K562 (cell line): ENCODE measurements around the gene RNU6-9. TPM values are rescaled to one million over a fixed set of nuclear protein-coding genes. Genes with fewer than 3 reads are reported as not detected.

ENCODE experiments used
- AFF4 ChIP-seq: sonication (generic); formaldehyde crosslinking; IDR thresholded peaks from 2 replicates; pipeline ENCODE4 v1.8.0; 2023; ENCODE audit warnings: mild to moderate bottlenecking, missing genetic modification reagents
- CCAR2 ChIP-seq: fragments of 200-400 bp; formaldehyde crosslinking; IDR thresholded peaks from 2 replicates; pipeline ENCODE4 v1.6.1; 2017; ENCODE audit warnings: mild to moderate bottlenecking, low read depth, low read length
- CREM ChIP-seq: IDR thresholded peaks from 2 replicates; pipeline ENCODE4 v1.6.1; 2014; ENCODE audit warnings: antibody characterized with exemption, low read depth
- E2F4 ChIP-seq: sonication (generic); formaldehyde crosslinking; IDR thresholded peaks from 2 replicates; pipeline ENCODE4 v1.8.0; 2022; ENCODE audit warnings: mild to moderate bottlenecking, low read depth, missing genetic modification reagents
- FOXK2 ChIP-seq, 2 experiments: fragments of 450-650 bp; IDR thresholded peaks in 1 of 2; conservative IDR thresholded peaks in 1 of 2; 2 replicates each; pipeline ENCODE4 v1.6.1; 2016; ENCODE audit warnings: low read depth in 2 of 2, mild to moderate bottlenecking in 1 of 2
- GABPA ChIP-seq: fragments of 200-800 bp; sonication (Bioruptor generic); conservative IDR thresholded peaks from 2 replicates; pipeline ENCODE4 v1.6.1; 2016; ENCODE audit warnings: low read depth, missing genetic modification characterization, missing compliant biosample characterization
- GMEB1 ChIP-seq: fragments of 250-450 bp; sonication (Bioruptor Pico); IDR thresholded peaks from 2 replicates; pipeline ENCODE4 v1.4.0; 2020; ENCODE audit warnings: mild to moderate bottlenecking
- HMBOX1 ChIP-seq: sonication (generic); IDR thresholded peaks from 2 replicates; pipeline ENCODE4 v1.6.1; 2016
- OTX1 ChIP-seq: fragments of 450-650 bp; formaldehyde crosslinking; IDR thresholded peaks from 2 replicates; pipeline ENCODE4 v1.4.0; 2022; ENCODE audit warnings: mild to moderate bottlenecking
- RAD51 ChIP-seq: fragments of 450-650 bp; IDR thresholded peaks from 2 replicates; pipeline ENCODE4 v1.7.1; 2016; ENCODE audit warnings: low read depth, mild to moderate bottlenecking, borderline replicate concordance
- RBBP5 ChIP-seq: fragments of 200-600 bp; sonication (generic); IDR thresholded peaks from 2 replicates; pipeline ENCODE4 v1.6.1; 2012; ENCODE audit warnings: borderline replicate concordance, mild to moderate bottlenecking, low read length, control low read depth, inconsistent platforms; ENCODE audit not compliant: insufficient read depth, poor library complexity, severe bottlenecking
- SRF ChIP-seq, 2 experiments: fragments of 250-450, 450-650 bp in 1 of 2; sonication (Bioruptor Pico) in 1 of 2; sonication (generic) in 1 of 2; formaldehyde crosslinking; IDR thresholded peaks; 2 replicates each; pipeline versions ENCODE4 v1.5.0 to v1.5.1; 2020 to 2022; ENCODE audit warnings: mild to moderate bottlenecking in 1 of 2, missing genetic modification reagents in 1 of 2
- STAT5B ChIP-seq: fragments of 250-450 bp; sonication (Bioruptor Pico); IDR thresholded peaks from 2 replicates; pipeline ENCODE4 v1.8.0; 2021; ENCODE audit warnings: mild to moderate bottlenecking, inconsistent platforms
- TEAD4 ChIP-seq, 2 experiments: sonication (generic) in 1 of 2; formaldehyde crosslinking in 1 of 2; IDR thresholded peaks; 2 replicates each; pipeline versions ENCODE4 v1.6.1 to v1.8.0; 2012 to 2022; ENCODE audit warnings: borderline replicate concordance in 1 of 2, inconsistent platforms in 1 of 2, low read length in 1 of 2, mild to moderate bottlenecking in 1 of 2, missing genetic modification reagents in 1 of 2
- TFAP4 ChIP-seq: sonication (generic); formaldehyde crosslinking; IDR thresholded peaks from 2 replicates; pipeline ENCODE4 v1.8.0; 2022; ENCODE audit warnings: missing genetic modification reagents, mild to moderate bottlenecking, moderate library complexity, borderline replicate concordance
- ZNF445 ChIP-seq: fragments of 250-450 bp; sonication (Bioruptor Pico); IDR thresholded peaks from 2 replicates; pipeline ENCODE4 v1.4.0; 2020; ENCODE audit warnings: low read depth, mild to moderate bottlenecking, moderate library complexity
- ZNF561 ChIP-seq: fragments of 450-650 bp; formaldehyde crosslinking; conservative IDR thresholded peaks from 2 replicates; pipeline ENCODE4 v1.4.0; 2020; ENCODE audit warnings: mild to moderate bottlenecking, moderate library complexity
- polyA plus RNA-seq, 8 experiments: library from polyadenylated mRNA; depleted of rRNA in 4 of 8; stranded (reverse) in 5 of 8; unstranded in 3 of 8; fragments of >200 nt; fragmentation: Nextera tagmentation in 2 of 8; fragmentation: Illumina TruSeq in 1 of 8; extraction: Ambion mirVana in 2 of 8; extraction: Trizol in 1 of 8; gene quantifications; 2 replicates each; pipeline versions ENCODE4 v1.2.1 to v1.2.3, GENCODE V29; 2011 to 2014; ENCODE audit warnings: inconsistent platforms in 1 of 8, missing spikeins in 1 of 8
- total RNA-seq, 7 experiments: library from RNA; depleted of rRNA in 6 of 7; stranded (reverse); fragments of >200 nt in 6 of 7; fragmentation: Illumina TruSeq in 2 of 7; extraction: Trizol in 2 of 7; gene quantifications; 2 replicates each; pipeline versions ENCODE4 v1.2.1 to v1.2.3, GENCODE V29; 2011 to 2021; ENCODE audit warnings: low replicate concordance in 1 of 7

Gene RNU6-9
- total and polyA plus RNA-seq, 9 of the 15 experiments (the other 6 are each of a cell fraction or from before 2014, with no cell fraction given): not detected

- TF ChIP-seq AFF4 (CRISPR knock-in tag) (no peak), CREM (peak; percentile 76), RAD51 (no peak), HMBOX1 (no peak), OTX1 (CRISPR knock-in tag) (no peak), E2F4 (CRISPR knock-in tag) (0 out of 2 replicates have a peak, but pooled peaks have one; percentile 11), SRF (CRISPR knock-in tag; IDR thresholded peaks at IDR 0.05) (no peak; a peak in 1 of 4 replicates), ZNF561 (CRISPR knock-in tag) (no peak), STAT5B (CRISPR knock-in tag) (no peak), TFAP4 (no peak), TEAD4 (IDR thresholded peaks at IDR 0.05; ENCODE audit: low read length) (no peak), TEAD4 (CRISPR knock-in tag; IDR thresholded peaks at IDR 0.05; ENCODE audit: borderline replicate concordance) (no peak), CCAR2 (no peak), GABPA (tag) (peak; percentile 91), ZNF445 (no peak), GMEB1 (CRISPR knock-in tag) (no peak), RBBP5 (peak; percentile 24), FOXK2 (conservative IDR thresholded peaks at IDR 0.05 in 1 of 2, IDR thresholded peaks at IDR 0.05 in 1 of 2; ENCODE audit: low read depth in 2 of 2) (no peak)
Measured at GRCh38 chr19:913080-913748, 19.9 kb downstream of the RNU6-9 start, which contains the start of gene R3HDM4 (continued).
